Effector memory CD4-positive, alpha-beta T cell (primary cell): ENCODE results near the gene PLEKHH3.

Experiments used
- DNase-seq, 3 donors: peaks; one replicate each; pipeline ENCODE4 v3.0.0-alpha.2; 2020
- H3K27ac ChIP-seq: 2 replicates; pipeline ENCODE4 v1.7.0; 2013; ENCODE audit warnings: mild to moderate bottlenecking, low read length, moderate library complexity; ENCODE audit not compliant: insufficient read depth, poor library complexity, severe bottlenecking
- H3K27me3 ChIP-seq: replicated peaks from 2 replicates; pipeline ENCODE4 v1.7.0; 2013; ENCODE audit warnings: mild to moderate bottlenecking, low read length; ENCODE audit not compliant: insufficient read depth, control insufficient read depth, poor library complexity, severe bottlenecking
- H3K36me3 ChIP-seq: 2 replicates; pipeline ENCODE4 v1.7.0; 2013; ENCODE audit warnings: mild to moderate bottlenecking, low read length, moderate library complexity; ENCODE audit not compliant: control insufficient read depth, insufficient read depth
- H3K4me1 ChIP-seq: 2 replicates; pipeline ENCODE4 v1.7.0; 2013; ENCODE audit warnings: low read length, mild to moderate bottlenecking; ENCODE audit not compliant: control insufficient read depth, insufficient read depth, poor library complexity, severe bottlenecking
- H3K4me3 ChIP-seq: 2 replicates; pipeline ENCODE4 v1.7.0; 2013; ENCODE audit warnings: low read length, low read depth, mild to moderate bottlenecking; ENCODE audit not compliant: insufficient read depth, poor library complexity, severe bottlenecking
- H3K9me3 ChIP-seq: 2 replicates; pipeline ENCODE4 v1.7.0; 2013; ENCODE audit warnings: mild to moderate bottlenecking, low read length, moderate library complexity; ENCODE audit not compliant: control insufficient read depth
- total RNA-seq, 3 donors: gene quantifications; one replicate each; lab custom pipeline; 2026; lab: John Stamatoyannopoulos, UW

The PLEKHH3 gene
- 1.2 to 2.6 (median 1.6) reads per million in 3 donors for total RNA-seq

DNA sequence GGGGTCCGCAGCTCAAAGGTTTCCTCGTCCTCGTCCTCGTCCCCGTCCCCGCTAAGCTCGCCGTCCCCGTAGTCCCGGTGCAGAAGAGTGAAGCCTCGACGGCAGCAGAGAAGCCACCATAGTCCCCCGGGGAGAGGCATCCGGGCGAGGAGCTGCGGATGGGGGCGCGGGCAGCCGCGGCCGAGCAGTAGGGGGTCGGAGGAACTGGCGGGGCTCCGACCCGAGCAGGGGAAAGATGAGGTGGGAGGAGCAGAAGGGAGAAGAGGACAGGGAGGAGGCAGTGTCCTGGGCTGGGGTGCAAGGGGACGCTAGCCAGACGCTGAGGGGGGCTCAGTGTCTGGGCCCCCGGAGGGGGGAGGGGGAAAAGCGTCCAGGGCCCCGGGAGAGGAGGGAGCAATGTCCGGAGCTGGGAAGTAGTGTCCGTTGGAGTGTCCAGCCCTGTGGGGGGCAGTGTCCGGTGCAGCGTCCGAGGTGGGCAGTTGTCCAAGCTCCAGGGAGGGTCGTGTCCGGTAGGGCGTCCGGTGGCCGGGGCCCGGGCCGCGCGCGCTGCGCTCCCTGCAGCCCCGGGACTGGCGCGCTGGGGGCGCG is at the start of gene PLEKHH3:
Gene PLEKHH3 (minus strand): TSS at position 571 of the 588 bp plus-strand sequence. CDS start 431 bp downstream, at position 140.
- Histone ChIP-seq H3K27me3 (peaks cover 49% of the 10 kb centered on the region), H3K36me3 (no peaks in the 10 kb centered on the region), H3K27ac (peak within 1 kb of the TSS; percentile 63), H3K4me1 (peaks cover 62% of the 10 kb centered on the region), H3K9me3 (no peaks in the 10 kb centered on the region), H3K4me3 (peak within 1 kb of the TSS; percentile 76)
- no peak for DNase-seq

DNA sequence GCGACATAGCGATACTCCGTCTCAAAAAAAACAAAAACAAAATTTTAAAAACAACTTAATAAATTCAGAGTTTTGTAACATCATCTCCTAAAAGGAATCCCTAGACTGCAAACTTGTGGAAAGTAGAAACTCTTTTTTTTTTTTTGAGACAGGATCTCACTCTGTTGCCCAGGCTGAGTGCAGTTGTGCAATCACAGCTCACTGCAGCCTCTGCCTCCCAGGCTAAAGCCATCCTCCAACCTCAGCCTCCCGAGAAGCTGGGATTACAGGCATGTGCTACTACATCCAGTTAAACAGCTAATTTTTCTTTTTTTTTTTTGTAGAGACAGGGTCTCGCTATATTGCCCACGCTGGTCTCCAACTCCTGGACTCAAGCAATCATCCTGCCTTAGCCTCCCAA is 48.3 kb upstream of the PLEKHH3 start:
- no peaks in the 10 kb centered on the region for H3K4me1 ChIP-seq
- H3K27ac ChIP-seq: no peak overlapping the region
- H3K4me3 ChIP-seq: no peak overlapping the region
- DNase-seq: no peak
- H3K9me3 ChIP-seq: no peaks in the 10 kb centered on the region
- H3K36me3 ChIP-seq: peaks cover 33% of the 10 kb centered on the region
- H3K27me3 ChIP-seq: no peaks in the 10 kb centered on the region

DNA sequence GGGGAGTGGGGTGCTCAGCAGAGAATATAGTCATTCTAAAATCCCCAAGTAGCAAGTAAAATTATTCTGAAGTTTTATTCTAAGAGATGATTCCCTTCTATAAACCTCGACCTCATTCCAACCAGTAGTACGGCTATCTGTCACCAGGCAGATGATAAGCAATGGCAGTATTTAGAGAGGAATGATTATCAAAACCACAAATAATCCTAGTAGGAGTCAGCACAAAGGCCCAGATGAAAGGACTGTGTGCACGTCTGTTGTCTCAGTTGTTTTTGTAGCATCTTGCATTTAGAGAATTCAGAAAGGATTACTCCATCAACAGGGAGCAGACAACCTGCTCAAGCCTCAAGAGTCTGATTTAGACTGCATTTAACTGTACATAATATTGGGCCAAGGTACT is 46.8 kb upstream of the PLEKHH3 start:
- no peaks in the 10 kb centered on the region for H3K27me3 ChIP-seq
- peaks cover 33% of the 10 kb centered on the region for H3K36me3 ChIP-seq
- no peaks in the 10 kb centered on the region for H3K4me1 ChIP-seq
- DNase-seq: no peak
- H3K27ac ChIP-seq: no peak overlapping the region
- H3K4me3 ChIP-seq: no peak overlapping the region
- no peaks in the 10 kb centered on the region for H3K9me3 ChIP-seq

GRCh38 chr17:42720996-42721583 is 44.3 kb upstream of the PLEKHH3 start:
- Histone ChIP-seq H3K27ac (no peak overlapping the region), H3K36me3 (peaks cover 48% of the 10 kb centered on the region), H3K4me3 (no peak overlapping the region), H3K9me3 (no peaks in the 10 kb centered on the region), H3K4me1 (no peaks in the 10 kb centered on the region), H3K27me3 (no peaks in the 10 kb centered on the region)
- DNase-seq: peak in 1 of 3 donors; percentile 2

DNA sequence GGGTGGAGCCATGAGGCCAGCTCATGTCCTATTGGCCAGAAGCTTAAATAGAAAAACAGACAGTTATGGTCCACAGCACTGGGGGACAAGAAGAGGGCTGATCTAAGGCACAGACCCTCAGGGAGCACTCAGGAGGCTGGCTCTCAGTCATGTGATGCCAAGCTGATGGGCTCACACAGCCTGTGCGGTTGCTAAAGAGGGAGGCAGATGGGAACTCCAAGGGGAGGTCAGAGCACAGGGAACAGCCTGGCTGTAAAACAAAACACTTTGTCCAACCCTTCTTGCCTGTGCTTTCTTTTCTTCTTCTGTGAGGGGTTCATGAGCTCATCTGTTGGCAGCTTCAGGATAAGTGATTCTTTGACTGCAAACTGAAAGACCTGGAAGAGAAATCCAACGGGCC is 32.8 kb upstream of the PLEKHH3 start:
- H3K4me1 ChIP-seq: peaks cover 32% of the 10 kb centered on the region
- H3K9me3 ChIP-seq: no peaks in the 10 kb centered on the region
- H3K27me3 ChIP-seq: no peaks in the 10 kb centered on the region
- DNase-seq: no peak
- peaks cover 66% of the 10 kb centered on the region for H3K36me3 ChIP-seq
- H3K27ac ChIP-seq: no peak overlapping the region
- no peak overlapping the region for H3K4me3 ChIP-seq

DNA sequence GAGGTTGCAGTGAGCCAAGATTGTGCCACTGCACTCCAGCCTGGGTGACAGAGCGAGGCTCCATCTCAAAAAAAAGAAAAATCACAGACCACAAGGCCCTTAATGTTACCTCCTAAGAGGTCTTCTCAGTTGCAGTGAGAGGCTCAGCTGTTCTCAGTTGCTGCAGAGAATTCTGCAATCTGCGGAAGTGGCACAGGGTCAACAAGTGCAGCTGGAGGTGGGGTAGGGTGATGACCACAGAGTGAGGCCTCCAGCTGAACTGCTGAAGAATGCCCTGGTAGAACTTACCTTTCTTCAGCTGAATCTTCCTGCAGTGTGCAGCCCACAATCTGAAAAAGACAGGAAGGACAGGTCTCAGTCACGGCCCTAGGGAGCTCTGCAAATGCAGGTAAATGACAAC is 31.8 kb upstream of the PLEKHH3 start:
- H3K4me3 ChIP-seq: no peak overlapping the region
- H3K27ac ChIP-seq: no peak overlapping the region
- DNase-seq: no peak
- H3K27me3 ChIP-seq: no peaks in the 10 kb centered on the region
- H3K4me1 ChIP-seq: peaks cover 32% of the 10 kb centered on the region
- H3K36me3 ChIP-seq: peaks cover 66% of the 10 kb centered on the region
- no peaks in the 10 kb centered on the region for H3K9me3 ChIP-seq

GRCh38 chr17:42706732-42707131 is 29.9 kb upstream of the PLEKHH3 start:
- Histone ChIP-seq H3K4me1 (peaks cover 32% of the 10 kb centered on the region), H3K4me3 (no peak overlapping the region), H3K27me3 (no peaks in the 10 kb centered on the region), H3K9me3 (no peaks in the 10 kb centered on the region), H3K36me3 (peaks cover 68% of the 10 kb centered on the region), H3K27ac (no peak overlapping the region)
- peak; percentile 34 to 51 (median 37) for DNase-seq

DNA sequence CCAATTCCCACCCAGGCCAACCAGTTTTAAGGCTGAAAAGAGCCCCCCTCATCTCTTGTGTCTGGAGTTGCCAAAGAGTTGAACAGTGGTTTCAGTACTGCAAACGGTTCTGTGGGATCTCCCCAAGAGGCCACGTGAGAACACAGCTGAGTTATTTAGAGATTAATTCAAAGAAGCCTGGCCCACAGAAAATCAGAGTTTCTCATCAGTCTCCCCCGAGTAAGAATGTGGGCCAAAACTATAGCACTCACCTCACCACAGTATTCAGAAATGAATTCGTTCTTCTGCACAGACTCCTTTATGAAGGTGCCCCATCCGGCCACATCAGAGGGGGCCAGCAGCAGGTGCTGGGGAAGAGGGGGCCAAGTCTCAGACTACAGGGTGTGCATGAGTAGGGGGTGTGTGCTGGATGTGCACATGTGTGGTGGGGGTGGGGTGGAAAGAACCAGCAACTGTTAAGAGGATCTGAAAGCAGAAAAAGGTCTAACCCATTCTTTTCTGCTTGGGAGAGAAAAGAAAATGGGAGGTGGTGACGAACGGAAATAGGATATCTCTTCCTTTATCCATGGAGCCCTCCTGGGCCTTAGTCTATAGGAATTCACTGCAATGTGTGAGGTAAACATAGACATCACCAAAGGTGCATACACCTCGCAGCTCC is 28.2 kb upstream of the PLEKHH3 start:
- no peaks in the 10 kb centered on the region for H3K27me3 ChIP-seq
- H3K9me3 ChIP-seq: no peaks in the 10 kb centered on the region
- peaks cover 30% of the 10 kb centered on the region for H3K4me1 ChIP-seq
- H3K27ac ChIP-seq: no peak overlapping the region
- peaks cover 71% of the 10 kb centered on the region for H3K36me3 ChIP-seq
- H3K4me3 ChIP-seq: no peak overlapping the region
- no peak for DNase-seq

GRCh38 chr17:42704490-42704836 is 27.7 kb upstream of the PLEKHH3 start:
- peaks cover 66% of the 10 kb centered on the region for H3K36me3 ChIP-seq
- H3K27ac ChIP-seq: no peak overlapping the region
- H3K27me3 ChIP-seq: no peaks in the 10 kb centered on the region
- DNase-seq: no peak
- H3K4me1 ChIP-seq: peaks cover 28% of the 10 kb centered on the region
- H3K9me3 ChIP-seq: no peaks in the 10 kb centered on the region
- no peak overlapping the region for H3K4me3 ChIP-seq

DNA sequence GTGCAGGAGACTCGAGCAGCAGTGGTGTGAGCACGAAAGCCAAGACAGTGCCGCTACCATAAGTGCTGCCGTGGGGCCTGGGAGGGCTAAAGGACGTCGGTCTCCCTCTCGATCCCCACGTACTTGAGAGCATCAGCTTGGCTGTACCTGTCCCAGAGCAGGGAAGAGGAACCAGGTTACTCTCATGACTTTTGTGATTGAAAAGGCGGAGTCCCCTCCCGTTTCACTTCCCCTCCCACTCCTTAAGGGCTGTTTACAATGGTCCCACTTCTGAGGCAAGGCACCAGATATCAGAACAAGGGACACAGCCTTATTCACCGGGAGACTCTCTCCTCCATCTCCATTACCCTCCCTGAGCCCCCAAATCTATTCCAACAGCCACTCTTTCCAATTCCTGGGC is 25.7 kb upstream of the PLEKHH3 start:
- Histone ChIP-seq H3K27ac (no peak overlapping the region), H3K4me1 (peaks cover 21% of the 10 kb centered on the region), H3K4me3 (no peak overlapping the region), H3K27me3 (no peaks in the 10 kb centered on the region), H3K9me3 (no peaks in the 10 kb centered on the region), H3K36me3 (peaks cover 55% of the 10 kb centered on the region)
- DNase-seq: no peak
